ENCODE results near the gene WIPF3.

DNA sequence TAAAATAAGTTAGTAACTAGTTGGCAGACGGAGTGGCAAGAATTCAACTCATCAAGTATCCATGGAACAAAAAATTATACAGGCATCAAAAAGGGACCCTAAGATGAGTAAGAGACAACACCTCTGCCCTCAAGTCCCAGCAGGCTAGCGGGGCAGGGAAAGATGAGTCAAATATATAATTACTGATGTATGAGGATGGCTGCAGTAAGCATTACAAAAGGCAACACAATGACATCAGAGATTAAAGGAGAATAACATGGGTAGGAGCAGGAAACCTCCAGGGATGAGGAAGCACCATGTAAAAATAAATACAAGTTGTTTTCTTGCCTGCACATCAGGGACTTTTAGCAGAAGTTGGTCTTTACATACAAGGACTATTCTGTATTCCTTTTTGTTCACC is 133.9 kb downstream of the WIPF3 start:
- TF ChIP-seq POLR2A (IDR thresholded peaks at IDR 0.05; ENCODE audit: low read depth, low read length) (no peak), TAF1 (IDR thresholded peaks at IDR 0.05; ENCODE audit: low read depth, low read length) (no peak), POLR2AphosphoS5 (IDR thresholded peaks at IDR 0.05; ENCODE audit: low read depth, low read length) (no peak), POU2F2 (IDR thresholded peaks at IDR 0.05; ENCODE audit: low read depth, low read length) (no peak)

All from GM12891 (cell line).